ENCODE measurements around the gene LLGL1.

Gene LLGL1

GRCh38 chr17:18280249-18280648 lies 54.8 kb downstream of the LLGL1 start:
- H3K27ac ChIP-seq = no peak overlapping the region
- TF ChIP-seq, protein P1, sequence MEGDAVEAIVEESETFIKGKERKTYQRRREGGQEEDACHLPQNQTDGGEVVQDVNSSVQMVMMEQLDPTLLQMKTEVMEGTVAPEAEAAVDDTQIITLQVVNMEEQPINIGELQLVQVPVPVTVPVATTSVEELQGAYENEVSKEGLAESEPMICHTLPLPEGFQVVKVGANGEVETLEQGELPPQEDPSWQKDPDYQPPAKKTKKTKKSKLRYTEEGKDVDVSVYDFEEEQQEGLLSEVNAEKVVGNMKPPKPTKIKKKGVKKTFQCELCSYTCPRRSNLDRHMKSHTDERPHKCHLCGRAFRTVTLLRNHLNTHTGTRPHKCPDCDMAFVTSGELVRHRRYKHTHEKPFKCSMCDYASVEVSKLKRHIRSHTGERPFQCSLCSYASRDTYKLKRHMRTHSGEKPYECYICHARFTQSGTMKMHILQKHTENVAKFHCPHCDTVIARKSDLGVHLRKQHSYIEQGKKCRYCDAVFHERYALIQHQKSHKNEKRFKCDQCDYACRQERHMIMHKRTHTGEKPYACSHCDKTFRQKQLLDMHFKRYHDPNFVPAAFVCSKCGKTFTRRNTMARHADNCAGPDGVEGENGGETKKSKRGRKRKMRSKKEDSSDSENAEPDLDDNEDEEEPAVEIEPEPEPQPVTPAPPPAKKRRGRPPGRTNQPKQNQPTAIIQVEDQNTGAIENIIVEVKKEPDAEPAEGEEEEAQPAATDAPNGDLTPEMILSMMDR (conservative IDR thresholded peaks at IDR 0.05) = no peak

GRCh38 chr17:18280766-18281371 lies 55.4 kb downstream of the LLGL1 start:
- H3K27ac ChIP-seq = no peak overlapping the region
- TF ChIP-seq, protein P1 (conservative IDR thresholded peaks at IDR 0.05) = no peak

GRCh38 chr17:18281788-18282187 lies 56.4 kb downstream of the LLGL1 start:
- TF ChIP-seq, protein P1 (conservative IDR thresholded peaks at IDR 0.05) = no peak
- no peak overlapping the region for H3K27ac ChIP-seq

DNA sequence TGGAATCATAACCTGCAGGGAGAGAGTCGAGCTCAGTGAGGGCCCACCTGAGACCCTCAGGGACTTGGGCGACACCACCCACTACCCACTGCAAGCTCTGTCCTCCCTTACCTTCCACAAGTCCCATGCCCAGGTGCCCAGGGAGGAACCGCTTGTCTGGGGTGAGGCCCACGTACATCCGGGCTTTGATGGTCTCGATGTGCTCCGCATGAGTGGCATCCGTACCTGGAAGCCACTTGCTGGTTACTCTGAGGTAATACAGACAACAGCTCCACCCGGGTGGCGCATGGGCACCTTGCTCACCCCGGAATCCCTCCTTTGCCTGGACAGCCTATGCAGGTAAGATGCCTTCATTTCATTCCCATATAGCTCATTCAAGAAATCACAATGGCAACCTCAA lies 59.9 kb downstream of the LLGL1 start:
- H3K27ac ChIP-seq = no peak overlapping the region
- TF ChIP-seq, protein P1 (conservative IDR thresholded peaks at IDR 0.05) = no peak

DNA sequence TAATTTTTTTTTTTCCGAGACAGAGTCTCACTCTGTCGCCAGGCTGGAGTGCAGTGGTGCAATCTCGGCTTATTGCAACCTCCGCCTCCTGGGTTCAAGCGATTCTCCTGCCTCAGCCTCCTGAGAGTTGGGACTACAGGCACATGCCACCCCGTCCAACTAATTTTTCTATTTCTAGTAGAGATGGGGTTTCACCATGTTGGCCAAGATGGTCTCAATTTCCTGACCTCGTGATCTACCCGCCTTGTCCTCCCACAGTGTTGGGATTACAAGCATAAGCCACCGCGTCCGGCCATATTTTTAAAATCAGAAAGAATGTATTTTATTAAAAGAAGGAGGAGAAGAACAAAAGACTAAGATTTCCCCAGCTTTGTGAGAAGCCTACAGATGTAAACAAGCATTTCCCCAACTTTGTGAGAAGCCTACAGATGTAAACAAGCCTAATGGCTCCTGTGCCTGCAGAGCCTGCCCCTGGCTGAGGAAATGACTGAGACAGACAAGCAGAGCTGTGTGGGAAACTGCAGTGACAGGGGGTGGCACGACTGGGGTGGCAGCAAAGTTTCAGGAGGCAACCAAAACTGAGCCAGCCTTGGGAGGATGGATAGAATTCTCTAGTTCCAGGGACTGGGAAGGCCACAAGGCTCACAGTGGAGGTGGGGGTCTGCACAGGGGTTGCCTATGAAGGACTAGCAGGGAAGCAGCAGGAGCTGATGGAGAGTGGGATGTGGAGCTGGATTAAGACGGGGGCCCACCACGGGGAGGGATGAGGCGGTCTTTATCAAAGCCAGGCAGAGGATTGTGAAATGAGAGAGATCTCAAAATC lies 66.5 kb downstream of the LLGL1 start:
- TF ChIP-seq, protein P1 (conservative IDR thresholded peaks at IDR 0.05) = no peak
- H3K27ac ChIP-seq = no peak overlapping the region

All from VCaP (cell line).